SK-N-SH (cell line): ENCODE measurements around the gene C18orf54. TPM values are rescaled to one million over a fixed set of nuclear protein-coding genes. Genes with fewer than 3 reads are reported as not detected.

Experiments used
- CTCF ChIA-PET: fragments of 300-600, 350-600 bp; formaldehyde crosslinking; extraction: SDS; loops from one replicate; lab custom pipeline; 2021; lab: Yijun Ruan, JAX
- POLR2A ChIA-PET: fragments of 350-600 bp; sonication (Branson Sonifier 250); formaldehyde crosslinking; extraction: SDS; loops from one replicate; lab custom pipeline; 2020; ENCODE audit warnings: antibody characterized with exemption, inconsistent platforms; lab: Yijun Ruan, JAX
- DNase-seq: peaks from one replicate; pipeline ENCODE4 v3.0.0; 2012
- H2AFZ ChIP-seq: fragments of 200-600 bp; sonication (generic); 2 replicates; pipeline ENCODE4 v1.8.1; 2016; ENCODE audit warnings: antibody characterized with exemption, mild to moderate bottlenecking, low read depth
- H3F3A ChIP-seq: fragments of 200-600 bp; sonication (generic); replicated peaks from 2 replicates; pipeline ENCODE3; 2016; ENCODE audit warnings: antibody characterized with exemption, mild to moderate bottlenecking; ENCODE audit not compliant: insufficient read depth
- H3K27ac ChIP-seq, 2 experiments: fragments of 200-500 bp in 1 of 2; fragments of 200-600 bp in 1 of 2; sonication (Bioruptor generic) in 1 of 2; sonication (generic), shearing (Covaris generic) in 1 of 2; 2 replicates each; pipeline versions ENCODE4 v1.5.1 to v1.6.1; 2014 to 2016; ENCODE audit warnings: low read depth in 2 of 2, inconsistent platforms in 1 of 2, low read length in 1 of 2, mild to moderate bottlenecking in 1 of 2, mixed read lengths in 1 of 2
- H3K27me3 ChIP-seq: fragments of 200-600 bp; sonication (generic), shearing (Covaris generic); 2 replicates; pipeline ENCODE4 v1.6.1; 2016; ENCODE audit warnings: mixed run types; ENCODE audit not compliant: insufficient read depth
- H3K36me3 ChIP-seq, 2 experiments: fragments of 200-500 bp in 1 of 2; fragments of 200-600 bp in 1 of 2; sonication (Bioruptor generic) in 1 of 2; sonication (generic) in 1 of 2; replicated peaks in 1 of 2; 2 replicates each; pipeline versions ENCODE3 to v1.5.1; 2014 to 2016; ENCODE audit warnings: low read length in 1 of 2, mild to moderate bottlenecking in 1 of 2; ENCODE audit not compliant: insufficient read depth in 2 of 2, control insufficient read depth in 1 of 2
- H3K4me1 ChIP-seq, 2 experiments: fragments of 200-500 bp in 1 of 2; fragments of 200-600 bp in 1 of 2; sonication (Bioruptor generic) in 1 of 2; sonication (generic), shearing (Covaris generic) in 1 of 2; 2 replicates each; pipeline versions ENCODE4 v1.5.1 to v1.6.1; 2014 to 2016; ENCODE audit warnings: low read depth in 1 of 2, low read length in 1 of 2, mixed run types in 1 of 2; ENCODE audit not compliant: insufficient read depth in 2 of 2, control insufficient read depth in 1 of 2
- H3K4me2 ChIP-seq: fragments of 200-600 bp; sonication (generic), shearing (Covaris generic); 2 replicates; pipeline ENCODE4 v1.6.1; 2017; ENCODE audit warnings: mixed run types
- H3K4me3 ChIP-seq, 2 experiments: fragments of 200-500 bp in 1 of 2; fragments of 200-600 bp in 1 of 2; sonication (Bioruptor generic) in 1 of 2; sonication (generic), shearing (Covaris generic) in 1 of 2; 2 replicates each; pipeline versions ENCODE4 v1.5.1 to v1.8.1; 2014 to 2016; ENCODE audit warnings: low read depth in 2 of 2, inconsistent platforms in 1 of 2, low read length in 1 of 2, mild to moderate bottlenecking in 1 of 2, mixed read lengths in 1 of 2, moderate library complexity in 1 of 2
- H3K79me2 ChIP-seq: fragments of 200-600 bp; sonication (generic); 2 replicates; pipeline ENCODE4 v1.8.1; 2017; ENCODE audit warnings: mild to moderate bottlenecking; ENCODE audit not compliant: insufficient read depth
- H3K9ac ChIP-seq: fragments of 200-600 bp; sonication (generic); 2 replicates; pipeline ENCODE4 v1.6.1; 2017; ENCODE audit warnings: mixed run types
- H3K9me2 ChIP-seq: fragments of 200-600 bp; sonication (generic); 2 replicates; pipeline ENCODE4 v1.6.1; 2017; ENCODE audit warnings: mixed run types
- H3K9me3 ChIP-seq: fragments of 200-600 bp; sonication (generic); 2 replicates; pipeline ENCODE4 v1.6.1; 2017; ENCODE audit warnings: mixed run types, mild to moderate bottlenecking, moderate library complexity
- H4K20me1 ChIP-seq: fragments of 200-600 bp; sonication (generic); 2 replicates; pipeline ENCODE4 v1.6.1; 2017; ENCODE audit warnings: mild to moderate bottlenecking, mixed run types; ENCODE audit not compliant: insufficient read depth
- ELF1 ChIP-seq: IDR thresholded peaks from 2 replicates; pipeline ENCODE4 v1.4.0; 2012
- FOXJ3 ChIP-seq: sonication (generic); formaldehyde crosslinking; IDR thresholded peaks from 2 replicates; pipeline ENCODE4 v1.5.1; 2020; ENCODE audit warnings: mild to moderate bottlenecking, missing genetic modification reagents
- IRF3 ChIP-seq: fragments of 150-350 bp; IDR thresholded peaks from 2 replicates; pipeline ENCODE4 v1.6.1; 2016; ENCODE audit warnings: mild to moderate bottlenecking, low read depth, low read length
- MEF2A ChIP-seq: IDR thresholded peaks from 2 replicates; pipeline ENCODE4 v1.4.0; 2012; ENCODE audit warnings: low read depth, borderline replicate concordance
- MXI1 ChIP-seq: IDR thresholded peaks from 2 replicates; pipeline ENCODE4 v1.6.1; 2012; ENCODE audit warnings: mild to moderate bottlenecking, low read depth, low read length, improper control_type of control experiment
- NFIC ChIP-seq: IDR thresholded peaks from 2 replicates; pipeline ENCODE4 v1.4.0; 2012; ENCODE audit warnings: borderline replicate concordance
- NRF1 ChIP-seq: IDR thresholded peaks from 2 replicates; pipeline ENCODE4 v1.6.1; 2012; ENCODE audit warnings: low read depth, mild to moderate bottlenecking, low read length
- PBX3 ChIP-seq: IDR thresholded peaks from 2 replicates; pipeline ENCODE4; 2012
- RAD21 ChIP-seq: IDR thresholded peaks from 2 replicates; pipeline ENCODE4 v1.6.1; 2012; ENCODE audit warnings: mild to moderate bottlenecking, low read length
- RXRA ChIP-seq: IDR thresholded peaks from 2 replicates; pipeline ENCODE4 v1.4.0; 2012; ENCODE audit warnings: low read depth, mild to moderate bottlenecking, borderline replicate concordance
- SIN3A ChIP-seq: IDR thresholded peaks from 2 replicates; pipeline ENCODE4 v1.6.1; 2012; ENCODE audit warnings: low read depth, mild to moderate bottlenecking, low read length, moderate library complexity, borderline replicate concordance
- SMC3 ChIP-seq: IDR thresholded peaks from 2 replicates; pipeline ENCODE4 v1.6.1; 2012; ENCODE audit warnings: low read depth, low read length, improper control_type of control experiment
- TCF12 ChIP-seq: IDR thresholded peaks from 2 replicates; pipeline ENCODE4 v1.4.0; 2012
- WGBS: methylation state at CpG from one replicate; pipeline ENCODE4 v1.1.6; 2017; ENCODE audit warnings: low lambda C conversion rate; 5-methylcytosine and 5-hydroxymethylcytosine counted together
- polyA plus RNA-seq, 3 experiments: library from polyadenylated mRNA; depleted of rRNA; stranded (reverse); fragments of >200 nt; gene quantifications; 2 replicates each; pipeline ENCODE4 v1.2.3, GENCODE V29; 2012
- TF ChIP-seq, protein P1 (sequence below): fragments of 200-600 bp; sonication (generic); IDR thresholded peaks from 2 replicates; pipeline ENCODE4 v1.6.1; 2017; ENCODE audit warnings: antibody characterized with exemption, mild to moderate bottlenecking, moderate library complexity

C18orf54 gene
- polyA plus RNA-seq, 1 of the 3 experiments (the other 2 are of a cell fraction), result 0.76 TPM

DNA sequence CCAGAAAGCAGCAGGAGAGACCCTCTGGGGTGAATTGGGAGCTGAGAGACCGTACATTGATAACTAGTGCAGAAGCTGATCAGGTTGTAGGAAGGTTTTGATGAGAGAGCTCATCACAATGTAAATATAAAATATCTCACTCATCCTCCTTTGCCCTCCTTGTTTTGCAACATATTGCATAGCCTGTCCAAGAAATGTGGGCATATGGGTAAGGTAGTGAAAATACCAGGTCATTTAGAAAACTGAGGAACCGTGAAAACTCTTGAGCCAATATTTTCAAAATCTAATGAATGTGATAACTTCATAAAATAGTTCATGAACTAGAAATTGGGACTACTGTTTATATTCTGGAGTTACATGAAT, 31.4 kb downstream of the C18orf54 start:
- Histone ChIP-seq H3K79me2 (no peaks in the 10 kb centered on the region), H3F3A (no peaks in the 10 kb centered on the region), H2AFZ (no peak overlapping the region), H3K4me3 (no peak overlapping the region), H4K20me1 (no peaks in the 10 kb centered on the region), H3K9me3 (no peaks in the 10 kb centered on the region), H3K36me3 (no peaks in the 10 kb centered on the region), H3K9ac (no peak overlapping the region), H3K4me2 (no peak overlapping the region), H3K27me3 (no peaks in the 10 kb centered on the region), H3K4me1 (no peaks in the 10 kb centered on the region), H3K27ac (no peak overlapping the region), H3K9me2 (no peaks in the 10 kb centered on the region)
- whole genome bisulfite sequencing, result 47% methylated on average over 2 of the region's 2 CpGs
- ChIA-PET POLR2A (no interaction called here), CTCF (interaction anchor here (0.7 to 1.3 kb wide), 2 partner anchors 282 to 561 kb away, joined by 3 to 5 read pairs; no protein-coding TSS in a partner anchor)
- TF ChIP-seq MEF2A, result no peak
- no peak for TF ChIP-seq NRF1
- no peak for TF ChIP-seq MXI1
- no peak for TF ChIP-seq NFIC
- no peak for TF ChIP-seq TCF12
- TF ChIP-seq RXRA, result no peak
- no peak for DNase-seq

GRCh38 chr18:54390838-54391237, 33.1 kb downstream of the C18orf54 start:
- H3K9me3 ChIP-seq, result no peaks in the 10 kb centered on the region
- H4K20me1 ChIP-seq, result no peaks in the 10 kb centered on the region
- 84% methylated on average over 3 of the region's 3 CpGs for WGBS
- no peak overlapping the region for H3K27ac ChIP-seq
- H3K36me3 ChIP-seq, result no peaks in the 10 kb centered on the region
- DNase-seq, result no peak
- H3K4me1 ChIP-seq, result no peaks in the 10 kb centered on the region; a peak in 1 of 4 replicates
- H3K79me2 ChIP-seq, result no peaks in the 10 kb centered on the region
- TF ChIP-seq ELF1 (no peak), SIN3A (no peak), MEF2A (no peak), RXRA (no peak), FOXJ3 (CRISPR knock-in tag) (no peak), PBX3 (no peak)
- H3K9ac ChIP-seq, result no peak overlapping the region
- ChIA-PET POLR2A (no interaction called here), CTCF (no interaction called here)
- H3K4me2 ChIP-seq, result no peak overlapping the region
- no peaks in the 10 kb centered on the region for H3K9me2 ChIP-seq
- H3F3A ChIP-seq, result no peaks in the 10 kb centered on the region
- H2AFZ ChIP-seq, result no peak overlapping the region
- no peaks in the 10 kb centered on the region for H3K27me3 ChIP-seq
- no peak overlapping the region for H3K4me3 ChIP-seq

GRCh38 chr18:54392543-54393023, 34.9 kb downstream of the C18orf54 start:
- CTCF ChIA-PET, result interaction anchor here (0.6 to 2.3 kb wide), 23 partner anchors 9 to 591 kb away, joined by 3 to 20 read pairs (median 4); partner anchors contain the start of genes C18orf54 and STARD6
- Histone ChIP-seq H3K9ac (no peak overlapping the region), H3K27ac (no peak overlapping the region), H3K4me3 (no peak overlapping the region), H3F3A (no peaks in the 10 kb centered on the region), H3K9me2 (no peaks in the 10 kb centered on the region), H3K36me3 (no peaks in the 10 kb centered on the region), H3K79me2 (no peaks in the 10 kb centered on the region), H3K9me3 (no peaks in the 10 kb centered on the region), H4K20me1 (no peaks in the 10 kb centered on the region), H2AFZ (peak overlapping the region; percentile 36; the same call in 1 of the 2 replicates), H3K4me2 (no peak overlapping the region), H3K27me3 (no peaks in the 10 kb centered on the region), H3K4me1 (no peaks in the 10 kb centered on the region; a peak in 1 of 4 replicates)
- POLR2A ChIA-PET, result no interaction called here
- TF ChIP-seq, protein P1, sequence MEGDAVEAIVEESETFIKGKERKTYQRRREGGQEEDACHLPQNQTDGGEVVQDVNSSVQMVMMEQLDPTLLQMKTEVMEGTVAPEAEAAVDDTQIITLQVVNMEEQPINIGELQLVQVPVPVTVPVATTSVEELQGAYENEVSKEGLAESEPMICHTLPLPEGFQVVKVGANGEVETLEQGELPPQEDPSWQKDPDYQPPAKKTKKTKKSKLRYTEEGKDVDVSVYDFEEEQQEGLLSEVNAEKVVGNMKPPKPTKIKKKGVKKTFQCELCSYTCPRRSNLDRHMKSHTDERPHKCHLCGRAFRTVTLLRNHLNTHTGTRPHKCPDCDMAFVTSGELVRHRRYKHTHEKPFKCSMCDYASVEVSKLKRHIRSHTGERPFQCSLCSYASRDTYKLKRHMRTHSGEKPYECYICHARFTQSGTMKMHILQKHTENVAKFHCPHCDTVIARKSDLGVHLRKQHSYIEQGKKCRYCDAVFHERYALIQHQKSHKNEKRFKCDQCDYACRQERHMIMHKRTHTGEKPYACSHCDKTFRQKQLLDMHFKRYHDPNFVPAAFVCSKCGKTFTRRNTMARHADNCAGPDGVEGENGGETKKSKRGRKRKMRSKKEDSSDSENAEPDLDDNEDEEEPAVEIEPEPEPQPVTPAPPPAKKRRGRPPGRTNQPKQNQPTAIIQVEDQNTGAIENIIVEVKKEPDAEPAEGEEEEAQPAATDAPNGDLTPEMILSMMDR, result peak; percentile 81
- no peak for TF ChIP-seq IRF3
- TF ChIP-seq SMC3, result peak; percentile 46
- TF ChIP-seq RAD21, result peak; percentile 77
- TF ChIP-seq NFIC, result no peak
- peak; percentile 52 for DNase-seq
- WGBS, result 31% methylated on average over 3 of the region's 3 CpGs
